ENCODE results near the gene LRRC28. TPM values are rescaled to one million over a fixed set of nuclear protein-coding genes. Genes with fewer than 3 reads are reported as not detected.

LRRC28 gene
- polyA plus RNA-seq, 3 donors, result 9.8 to 14.7 (median 14.2) TPM

- WGBS, 3 donors, result 87 to 96% (median 90%) methylated on average over 7 of the region's 7 CpGs
Measured at GRCh38 chr15:99328106-99329072, 77.1 kb downstream of the LRRC28 start.

GRCh38 chr15:99331381-99331780 lies 80.1 kb downstream of the LRRC28 start:
- no peak overlapping the region for H3K27ac ChIP-seq (ENCODE audit: low read depth, low read length)

More at GRCh38 chr15:99328106-99329072, 77.1 kb downstream of the LRRC28 start:
- H3K27ac ChIP-seq (ENCODE audit: low read depth, low read length), result no peak overlapping the region

GRCh38 chr15:99333413-99333812 lies 82.1 kb downstream of the LRRC28 start:
- H3K27ac ChIP-seq (ENCODE audit: low read depth, low read length), result no peak overlapping the region

More at GRCh38 chr15:99331381-99331780, 80.1 kb downstream of the LRRC28 start:
- 96 to 99% (median 98%) methylated on average over 2 of the region's 2 CpGs for WGBS, 3 donors

GRCh38 chr15:99333981-99334380 lies 82.7 kb downstream of the LRRC28 start:
- WGBS, 3 donors, result 79 to 84% (median 84%) methylated on average over 8 of the region's 8 CpGs
- no peak overlapping the region for H3K27ac ChIP-seq (ENCODE audit: low read depth, low read length)

- H3K27ac ChIP-seq (ENCODE audit: low read depth, low read length), result no peak overlapping the region
Measured at GRCh38 chr15:99335508-99335907, 84.2 kb downstream of the LRRC28 start.

GRCh38 chr15:99336794-99337193 lies 85.5 kb downstream of the LRRC28 start:
- H3K27ac ChIP-seq (ENCODE audit: low read depth, low read length), result no peak overlapping the region
- WGBS, 3 donors, result 57 to 95% (median 85%) methylated on average over 1 of the region's 1 CpG

- H3K27ac ChIP-seq (ENCODE audit: low read depth, low read length), result no peak overlapping the region
- WGBS, 3 donors, result 49 to 86% (median 85%) methylated on average over 3 of the region's 3 CpGs
Measured at GRCh38 chr15:99340347-99340746, 89.1 kb downstream of the LRRC28 start.

GRCh38 chr15:99341786-99342185 lies 90.5 kb downstream of the LRRC28 start:
- no peak overlapping the region for H3K27ac ChIP-seq (ENCODE audit: low read depth, low read length)
- 85 to 92% (median 91%) methylated on average over 1 of the region's 1 CpG for WGBS, 3 donors

GRCh38 chr15:99343208-99343607 lies 91.9 kb downstream of the LRRC28 start:
- no peak overlapping the region for H3K27ac ChIP-seq (ENCODE audit: low read depth, low read length)

GRCh38 chr15:99343881-99344551 lies 92.7 kb downstream of the LRRC28 start:
- H3K27ac ChIP-seq (ENCODE audit: low read depth, low read length), result no peak overlapping the region
- 76 to 81% (median 80%) methylated on average over 9 of the region's 9 CpGs for WGBS, 3 donors

- WGBS, 3 donors, result 87 to 97% (median 96%) methylated on average over 2 of the region's 2 CpGs
Measured at GRCh38 chr15:99344639-99345038, 93.4 kb downstream of the LRRC28 start.

GRCh38 chr15:99345242-99345641 lies 94.0 kb downstream of the LRRC28 start:
- no peak overlapping the region for H3K27ac ChIP-seq (ENCODE audit: low read depth, low read length)
- 85 to 98% (median 96%) methylated on average over 2 of the region's 2 CpGs for WGBS, 3 donors

More at GRCh38 chr15:99344639-99345038, 93.4 kb downstream of the LRRC28 start:
- H3K27ac ChIP-seq (ENCODE audit: low read depth, low read length), result no peak overlapping the region

GRCh38 chr15:99345832-99346462 lies 94.7 kb downstream of the LRRC28 start:
- WGBS, 3 donors, result 88 to 98% (median 97%) methylated on average over 3 of the region's 3 CpGs
- H3K27ac ChIP-seq (ENCODE audit: low read depth, low read length), result no peak overlapping the region

- 93 to 100% (median 97%) methylated on average over 1 of the region's 1 CpG for WGBS, 3 donors
- H3K27ac ChIP-seq (ENCODE audit: low read depth, low read length), result no peak overlapping the region
Measured at GRCh38 chr15:99347574-99347973, 96.3 kb downstream of the LRRC28 start.

GRCh38 chr15:99348412-99348811 lies 97.1 kb downstream of the LRRC28 start:
- WGBS, 3 donors, result 94 to 98% (median 97%) methylated on average over 3 of the region's 3 CpGs
- H3K27ac ChIP-seq (ENCODE audit: low read depth, low read length), result no peak overlapping the region

GRCh38 chr15:99350408-99350807 lies 99.1 kb downstream of the LRRC28 start:
- WGBS, 3 donors, result 69 to 92% (median 77%) methylated on average over 3 of the region's 3 CpGs
- H3K27ac ChIP-seq (ENCODE audit: low read depth, low read length), result no peak overlapping the region

- WGBS, 3 donors, result 60 to 71% (median 61%) methylated on average over 2 of the region's 2 CpGs
Measured at GRCh38 chr15:99359769-99360168, 108.5 kb downstream of the LRRC28 start.

GRCh38 chr15:99361545-99362185 lies 110.4 kb downstream of the LRRC28 start:
- WGBS, 3 donors, result 88 to 93% (median 89%) methylated on average over 13 of the region's 13 CpGs
- no peak overlapping the region for H3K27ac ChIP-seq (ENCODE audit: low read depth, low read length)

More at GRCh38 chr15:99359769-99360168, 108.5 kb downstream of the LRRC28 start:
- H3K27ac ChIP-seq (ENCODE audit: low read depth, low read length), result no peak overlapping the region
